Brain pericyte (primary cell): ENCODE results near the gene FXN.
"Not testable (repeated sequence)": the region's sequence is repeated elsewhere in the genome, so short reads cannot be mapped to it uniquely, and the experiment has no call there.

Source experiments
- DNase-seq: peaks from one replicate; pipeline ENCODE4 v3.0.0-alpha.2; 2012; ENCODE audit warnings: low read depth, low spot score

The FXN gene

GRCh38 chr9:69070201-69070600 lies 34.6 kb downstream of the FXN start:
- no peak for DNase-seq

GRCh38 chr9:69071059-69071458 lies 35.5 kb downstream of the FXN start:
- DNase-seq, result no peak

- no peak for DNase-seq
Measured at GRCh38 chr9:69073103-69073502, 37.6 kb downstream of the FXN start.

GRCh38 chr9:69074801-69075200 lies 39.2 kb downstream of the FXN start:
- DNase-seq, result no peak

- DNase-seq, result no peak
Measured at GRCh38 chr9:69076550-69076949, 41.0 kb downstream of the FXN start.

GRCh38 chr9:69078069-69078468 lies 42.5 kb downstream of the FXN start:
- DNase-seq, result no peak

GRCh38 chr9:69078581-69078980 lies 43.0 kb downstream of the FXN start:
- no peak for DNase-seq

- DNase-seq, result no peak
Measured at GRCh38 chr9:69079186-69079585, 43.6 kb downstream of the FXN start.

GRCh38 chr9:69081261-69081660 lies 45.7 kb downstream of the FXN start:
- DNase-seq, result no peak

GRCh38 chr9:69083321-69083720 lies 47.8 kb downstream of the FXN start:
- DNase-seq, result no peak

GRCh38 chr9:69085569-69086283 lies 50.2 kb downstream of the FXN start:
- no peak for DNase-seq

- no peak for DNase-seq
Measured at GRCh38 chr9:69086312-69086711, 50.8 kb downstream of the FXN start.

GRCh38 chr9:69086769-69087168 lies 51.2 kb downstream of the FXN start:
- no peak for DNase-seq

GRCh38 chr9:69089082-69089481 lies 53.5 kb downstream of the FXN start:
- no peak for DNase-seq

- DNase-seq, result no peak
Measured at GRCh38 chr9:69089491-69089890, 53.9 kb downstream of the FXN start.

GRCh38 chr9:69090140-69090750 lies 54.7 kb downstream of the FXN start:
- DNase-seq, result no peak

- DNase-seq, result no peak
Measured at GRCh38 chr9:69090946-69091345, 55.4 kb downstream of the FXN start.

- no peak for DNase-seq
Measured at GRCh38 chr9:69093471-69094103, 58.0 kb downstream of the FXN start.

- DNase-seq, result not testable (repeated sequence)
Measured at GRCh38 chr9:69094361-69095135, 59.0 kb downstream of the FXN start.

GRCh38 chr9:69097064-69097463 lies 61.5 kb downstream of the FXN start:
- DNase-seq, result no peak

- no peak for DNase-seq
Measured at GRCh38 chr9:69097923-69098593, 62.5 kb downstream of the FXN start.
